Naive B cell (primary cell): Measurements from ENCODE around the gene CDHR5. TPM values are rescaled to one million over a fixed set of nuclear protein-coding genes. Genes with fewer than 3 reads are reported as not detected.
A peak's percentile ranks its signal among the peaks of the same experiment; 100 is the strongest.

Experiments
- ATAC-seq, 2 donors: fragments of 150-1000 bp; cut with Tn5 transposase; 2 replicates each; pipeline ENCODE4 v1.10.0; 2021; ENCODE audit warnings: low read depth in 2 of 2, mild to moderate bottlenecking in 2 of 2, moderate library complexity in 2 of 2
- DNase-seq: peaks from one replicate; pipeline ENCODE4 v3.0.0; 2022
- H3K27ac Mint-ChIP-seq, 6 donors: one replicate each; pipeline ENCODE4 v1.8.0; 2020 to 2022; ENCODE audit warnings: mild to moderate bottlenecking in 6 of 6, mixed read lengths in 6 of 6, moderate library complexity in 5 of 6, inconsistent platforms in 2 of 6
- H3K27me3 Mint-ChIP-seq, 3 donors: one replicate each; pipeline ENCODE4 v1.8.0; 2021 to 2022; ENCODE audit warnings: mixed read lengths in 3 of 3, mild to moderate bottlenecking in 1 of 3
- H3K36me3 Mint-ChIP-seq, 2 donors: one replicate each; pipeline ENCODE4 v1.8.0; 2020 to 2022; ENCODE audit warnings: mixed read lengths in 2 of 2, inconsistent platforms in 1 of 2, mild to moderate bottlenecking in 1 of 2
- H3K4me1 Mint-ChIP-seq, 3 donors: one replicate each; pipeline ENCODE4 v1.8.0; 2020 to 2022; ENCODE audit warnings: mixed read lengths in 3 of 3, inconsistent platforms in 1 of 3, mild to moderate bottlenecking in 1 of 3, moderate library complexity in 1 of 3
- H3K4me3 Mint-ChIP-seq, 8 donors: one replicate each; pipeline ENCODE4 v1.8.0; 2020 to 2022; ENCODE audit warnings: mild to moderate bottlenecking in 8 of 8, mixed read lengths in 8 of 8, moderate library complexity in 8 of 8, inconsistent platforms in 2 of 8
- H3K9me3 Mint-ChIP-seq, 7 donors: one replicate each; pipeline ENCODE4 v1.8.0; 2020 to 2022; ENCODE audit warnings: mixed read lengths in 7 of 7, mild to moderate bottlenecking in 5 of 7, inconsistent platforms in 2 of 7, moderate library complexity in 1 of 7
- polyA plus RNA-seq, 6 donors: library from polyadenylated mRNA; unstranded; fragments of 300-500 nt; fragmentation: Illumina TruSeq; gene quantifications; one replicate each; pipeline ENCODE4 v1.2.3, GENCODE V29; 2021; ENCODE audit warnings: low read depth in 6 of 6

CDHR5 gene
- polyA plus RNA-seq, 6 donors from 2014 or later = not detected

DNA sequence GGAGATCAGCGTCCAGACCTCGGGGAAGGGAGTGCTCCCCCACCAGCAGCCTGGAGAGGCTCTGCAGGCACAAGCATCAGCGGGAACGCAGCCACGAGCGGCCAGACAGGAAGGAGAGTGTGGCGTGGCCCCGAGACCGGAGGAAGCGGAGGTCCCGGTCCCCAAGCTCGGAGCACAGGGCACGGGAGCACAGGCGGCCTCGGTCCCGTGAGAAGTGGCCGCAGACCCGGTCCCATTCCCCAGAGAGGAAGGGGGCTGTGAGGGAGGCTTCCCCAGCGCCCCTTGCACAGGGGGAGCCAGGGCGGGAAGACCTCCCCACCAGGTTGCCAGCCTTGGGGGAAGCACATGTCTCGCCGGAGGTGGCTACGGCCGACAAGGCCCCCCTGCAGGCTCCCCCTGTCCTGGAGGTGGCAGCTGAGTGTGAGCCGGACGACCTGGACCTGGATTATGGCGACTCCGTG is 15.9 kb downstream of the CDHR5 start:
- no peak for ATAC-seq
- H3K9me3 Mint-ChIP-seq = no peaks in the 10 kb centered on the region
- no peak for DNase-seq
- no peaks in the 10 kb centered on the region for H3K36me3 Mint-ChIP-seq
- H3K4me3 Mint-ChIP-seq = no peak overlapping the region
- H3K4me1 Mint-ChIP-seq = peaks cover 0 to 4% (median 0%) of the 10 kb centered on the region in 3 donors
- peak overlapping the region in 1 of 6 donors; percentile 44 for H3K27ac Mint-ChIP-seq
- no peaks in the 10 kb centered on the region for H3K27me3 Mint-ChIP-seq

DNA sequence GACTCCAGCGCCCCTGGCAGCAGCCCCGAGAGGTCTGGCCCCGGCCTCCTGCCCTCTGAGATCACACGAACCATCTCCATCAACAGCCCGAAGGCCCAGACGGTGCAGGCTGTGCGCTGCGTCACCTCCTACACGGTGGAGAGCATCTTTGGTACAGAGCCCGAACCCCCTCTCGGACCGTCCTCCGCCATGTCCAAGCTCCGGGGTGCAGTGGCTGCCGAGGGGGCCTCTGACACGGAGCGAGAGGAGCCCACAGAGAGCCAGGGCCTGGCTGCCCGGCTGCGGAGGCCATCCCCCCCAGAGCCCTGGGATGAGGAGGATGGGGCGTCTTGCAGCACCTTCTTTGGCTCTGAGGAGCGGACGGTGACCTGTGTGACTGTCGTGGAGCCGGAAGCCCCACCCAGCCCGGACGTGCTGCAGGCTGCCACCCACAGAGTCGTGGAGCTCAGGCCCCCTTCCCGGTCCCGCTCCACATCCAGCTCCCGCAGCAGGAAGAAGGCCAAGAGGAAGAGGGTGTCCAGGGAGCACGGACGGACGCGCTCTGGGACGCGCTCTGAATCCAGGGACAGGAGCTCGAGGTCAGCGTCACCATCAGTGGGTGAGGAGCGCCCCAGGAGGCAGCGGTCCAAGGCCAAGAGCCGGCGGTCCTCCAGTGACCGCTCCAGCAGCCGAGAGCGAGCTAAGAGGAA is 16.6 kb downstream of the CDHR5 start:
- Mint-ChIP-seq H3K4me3 (no peak overlapping the region), H3K27ac (peak overlapping the region in 1 of 6 donors; percentile 66), H3K27me3 (no peaks in the 10 kb centered on the region), H3K36me3 (no peaks in the 10 kb centered on the region), H3K9me3 (no peaks in the 10 kb centered on the region), H3K4me1 (peaks cover 0 to 4% (median 0%) of the 10 kb centered on the region in 3 donors)
- no peak for ATAC-seq
- no peak for DNase-seq

DNA sequence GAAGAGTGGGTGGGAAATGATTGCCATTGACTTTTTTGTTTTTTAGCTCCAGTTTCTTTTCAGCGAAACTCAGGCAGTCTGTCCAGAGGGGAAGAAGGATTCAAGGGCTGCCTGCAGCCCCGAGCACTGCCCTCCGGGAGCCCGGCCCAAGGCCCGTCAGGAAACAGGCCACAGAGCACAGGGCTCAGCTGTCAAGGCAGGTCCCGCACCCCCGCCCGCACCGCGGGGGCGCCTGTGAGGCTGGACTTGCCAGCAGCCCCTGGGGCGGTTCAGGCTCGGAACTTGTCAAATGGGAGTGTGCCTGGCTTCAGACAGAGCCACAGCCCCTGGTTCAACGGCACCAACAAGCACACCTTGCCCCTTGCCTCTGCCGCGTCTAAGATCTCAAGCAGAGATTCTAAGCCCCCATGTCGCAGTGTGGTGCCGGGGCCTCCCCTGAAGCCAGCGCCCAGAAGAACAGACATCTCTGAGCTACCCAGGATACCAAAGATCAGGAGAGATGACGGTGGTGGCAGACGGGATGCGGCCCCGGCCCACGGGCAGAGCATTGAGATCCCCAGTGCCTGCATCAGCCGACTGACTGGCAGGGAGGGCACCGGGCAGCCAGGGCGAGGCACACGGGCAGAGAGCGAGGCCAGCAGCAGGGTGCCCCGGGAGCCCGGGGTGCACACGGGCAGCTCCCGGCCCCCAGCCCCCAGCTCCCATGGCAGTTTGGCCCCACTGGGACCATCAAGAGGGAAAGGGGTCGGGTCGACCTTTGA is 17.6 kb downstream of the CDHR5 start:
- H3K9me3 Mint-ChIP-seq = no peaks in the 10 kb centered on the region
- ATAC-seq = no peak
- peaks cover 0 to 2% (median 0%) of the 10 kb centered on the region in 3 donors for H3K4me1 Mint-ChIP-seq
- no peaks in the 10 kb centered on the region for H3K27me3 Mint-ChIP-seq
- no peak for DNase-seq
- H3K27ac Mint-ChIP-seq = peak overlapping the region in 1 of 6 donors; percentile 59
- no peak overlapping the region for H3K4me3 Mint-ChIP-seq
- H3K36me3 Mint-ChIP-seq = no peaks in the 10 kb centered on the region

GRCh38 chr11:606245-606644 is 18.5 kb downstream of the CDHR5 start:
- no peaks in the 10 kb centered on the region for H3K27me3 Mint-ChIP-seq
- no peaks in the 10 kb centered on the region for H3K4me1 Mint-ChIP-seq
- ATAC-seq (no peak), DNase-seq (no peak)
- no peaks in the 10 kb centered on the region for H3K9me3 Mint-ChIP-seq
- peaks cover 0 to 7% of the 10 kb centered on the region in 2 donors for H3K36me3 Mint-ChIP-seq
- H3K27ac Mint-ChIP-seq = no peak overlapping the region
- no peak overlapping the region for H3K4me3 Mint-ChIP-seq

GRCh38 chr11:605286-606129 is 19.2 kb downstream of the CDHR5 start:
- Mint-ChIP-seq H3K4me3 (no peak overlapping the region), H3K4me1 (no peaks in the 10 kb centered on the region), H3K27ac (peak overlapping the region in 1 of 6 donors; percentile 36), H3K27me3 (no peaks in the 10 kb centered on the region), H3K36me3 (peaks cover 0 to 9% of the 10 kb centered on the region in 2 donors), H3K9me3 (no peaks in the 10 kb centered on the region)
- ATAC-seq (no peak), DNase-seq (no peak)

- Mint-ChIP-seq H3K36me3 (peaks cover 0 to 9% of the 10 kb centered on the region in 2 donors), H3K27me3 (no peaks in the 10 kb centered on the region), H3K4me3 (no peak overlapping the region), H3K4me1 (no peaks in the 10 kb centered on the region), H3K9me3 (no peaks in the 10 kb centered on the region), H3K27ac (peak overlapping the region in 1 of 6 donors; percentile 36)
- DNase-seq (no peak), ATAC-seq (no peak)
These were observed 21.6 kb downstream of the CDHR5 start for GRCh38 chr11:603154-603553.

DNA sequence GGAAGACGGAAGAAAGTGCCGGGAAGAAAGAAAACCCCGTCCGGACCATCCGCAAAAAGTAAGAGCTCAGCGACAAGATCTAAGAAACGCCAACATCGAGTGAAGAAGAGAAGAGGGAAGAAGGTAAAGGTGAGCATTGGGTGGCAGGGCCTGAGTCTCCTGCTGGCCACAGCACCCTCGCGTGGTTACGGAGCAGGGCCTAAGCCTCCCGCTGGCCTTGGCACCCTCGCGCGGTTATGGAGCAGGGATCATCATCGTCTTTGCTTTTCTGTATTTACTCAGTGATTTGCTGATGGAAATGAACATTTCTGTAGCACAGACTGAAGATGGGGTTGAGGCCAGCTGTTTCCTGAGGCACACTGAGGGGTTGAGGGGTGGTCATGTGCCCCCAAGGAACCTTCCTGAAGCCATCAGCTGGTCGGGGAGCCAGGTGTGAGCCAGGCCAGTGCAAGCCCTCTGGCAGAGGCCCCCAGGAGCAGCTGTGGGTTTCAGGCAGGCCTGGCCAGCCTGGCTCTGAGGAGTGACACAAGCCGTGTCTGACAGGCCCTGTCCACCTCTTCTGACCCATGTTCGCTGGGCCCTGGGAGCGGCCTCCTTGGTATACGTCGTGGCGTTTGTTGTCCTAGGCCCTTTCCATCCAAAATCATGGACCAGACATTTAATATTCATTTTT is 23.0 kb downstream of the CDHR5 start:
- DNase-seq = no peak
- no peaks in the 10 kb centered on the region for H3K9me3 Mint-ChIP-seq
- no peak for ATAC-seq
- peak overlapping the region in 2 of 6 donors; percentile 10 to 73 for H3K27ac Mint-ChIP-seq
- H3K4me3 Mint-ChIP-seq = peak overlapping the region in 1 of 8 donors; percentile 60
- no peaks in the 10 kb centered on the region for H3K27me3 Mint-ChIP-seq
- H3K4me1 Mint-ChIP-seq = peaks cover 0 to 6% (median 0%) of the 10 kb centered on the region in 3 donors
- peaks cover 0 to 15% of the 10 kb centered on the region in 2 donors for H3K36me3 Mint-ChIP-seq

GRCh38 chr11:598005-598680 is 26.6 kb downstream of the CDHR5 start:
- Mint-ChIP-seq H3K36me3 (peaks cover 0 to 19% of the 10 kb centered on the region in 2 donors), H3K27ac (peak overlapping the region in 1 of 6 donors; percentile 34), H3K9me3 (no peaks in the 10 kb centered on the region), H3K4me1 (peaks cover 0 to 6% (median 0%) of the 10 kb centered on the region in 3 donors), H3K4me3 (no peak overlapping the region), H3K27me3 (no peaks in the 10 kb centered on the region)
- DNase-seq (no peak), ATAC-seq (no peak)

GRCh38 chr11:597166-597725 is 27.5 kb downstream of the CDHR5 start:
- Mint-ChIP-seq H3K27me3 (no peaks in the 10 kb centered on the region), H3K4me3 (no peak overlapping the region), H3K9me3 (no peaks in the 10 kb centered on the region), H3K36me3 (peaks cover 3 to 28% of the 10 kb centered on the region in 2 donors), H3K4me1 (peaks cover 0 to 6% (median 0%) of the 10 kb centered on the region in 3 donors), H3K27ac (peak overlapping the region in 2 of 6 donors; percentile 44 to 65)
- DNase-seq (no peak), ATAC-seq (peak in 1 of 2 donors; percentile 27)

GRCh38 chr11:596374-596773 is 28.4 kb downstream of the CDHR5 start:
- H3K4me3 Mint-ChIP-seq = no peak overlapping the region
- peaks cover 4 to 24% of the 10 kb centered on the region in 2 donors for H3K36me3 Mint-ChIP-seq
- DNase-seq (no peak), ATAC-seq (no peak)
- no peaks in the 10 kb centered on the region for H3K27me3 Mint-ChIP-seq
- H3K9me3 Mint-ChIP-seq = no peaks in the 10 kb centered on the region
- no peak overlapping the region for H3K27ac Mint-ChIP-seq
- H3K4me1 Mint-ChIP-seq = peaks cover 0 to 6% (median 0%) of the 10 kb centered on the region in 3 donors

- Mint-ChIP-seq H3K4me3 (no peak overlapping the region), H3K27ac (no peak overlapping the region), H3K27me3 (no peaks in the 10 kb centered on the region), H3K9me3 (no peaks in the 10 kb centered on the region), H3K36me3 (peaks cover 4 to 21% of the 10 kb centered on the region in 2 donors), H3K4me1 (peaks cover 0 to 6% (median 0%) of the 10 kb centered on the region in 3 donors)
- ATAC-seq (no peak), DNase-seq (no peak)
These were observed 29.4 kb downstream of the CDHR5 start for GRCh38 chr11:595400-595799.

GRCh38 chr11:593347-593746 is 31.4 kb downstream of the CDHR5 start:
- H3K27ac Mint-ChIP-seq = no peak overlapping the region
- peaks cover 10 to 21% of the 10 kb centered on the region in 2 donors for H3K36me3 Mint-ChIP-seq
- H3K27me3 Mint-ChIP-seq = no peaks in the 10 kb centered on the region

More at GRCh38 chr11:593347-593746, 31.4 kb downstream of the CDHR5 start:
- peaks cover 0 to 6% (median 4%) of the 10 kb centered on the region in 3 donors for H3K4me1 Mint-ChIP-seq
- no peaks in the 10 kb centered on the region for H3K9me3 Mint-ChIP-seq
- no peak for ATAC-seq
- H3K4me3 Mint-ChIP-seq = no peak overlapping the region
- no peak for DNase-seq
